A204.1 (cell line): ENCODE measurements around the gene OCRL.

ENCODE experiments used
- FAIRE-seq: peaks from 2 replicates; lab custom pipeline; 2012; peaks lifted over from hg19 to GRCh38; lab: Jason Lieb, UNC

The OCRL gene

DNA sequence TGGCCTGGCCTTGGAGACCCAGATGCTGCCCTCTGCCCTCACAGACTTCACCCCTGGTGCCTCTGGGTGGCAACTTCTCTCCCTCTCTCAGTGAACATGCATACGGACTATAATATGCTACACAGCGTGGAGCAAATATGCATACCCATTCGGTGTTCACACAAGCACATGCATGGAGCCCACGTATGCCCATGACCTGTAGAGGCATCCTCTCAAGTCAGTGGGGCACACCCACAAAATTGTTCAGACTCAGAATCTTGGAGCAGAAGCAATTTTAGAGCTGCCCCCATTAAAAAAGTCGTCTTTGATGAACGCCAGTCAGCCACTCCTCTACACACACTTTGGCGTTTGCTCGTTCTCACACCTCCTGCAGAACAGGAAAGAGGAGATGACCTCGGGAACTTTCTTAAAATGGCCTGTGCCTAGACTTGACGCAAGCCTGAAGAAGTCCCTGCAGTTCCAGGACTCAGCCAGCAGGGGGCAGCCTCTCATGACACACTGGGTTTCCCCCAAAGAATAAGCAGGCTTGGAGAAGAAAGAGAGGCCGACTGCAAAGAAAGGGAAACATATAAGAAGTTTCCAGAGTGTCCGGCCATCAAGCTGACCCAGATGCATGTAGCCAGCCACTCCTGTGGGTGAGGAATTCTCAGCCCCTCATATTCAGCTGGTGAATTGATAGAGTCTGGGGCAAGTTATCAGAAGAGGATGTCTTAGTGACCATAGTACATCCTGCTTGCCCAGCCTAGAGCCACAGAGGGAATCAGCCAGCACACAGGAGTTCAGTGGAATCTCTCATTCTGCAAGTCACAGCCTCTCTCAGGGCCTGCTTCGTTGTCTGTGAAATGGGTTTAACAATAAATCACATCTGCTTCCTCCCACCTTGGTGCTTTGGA lies 97.4 kb downstream of the OCRL start:
- no peak for FAIRE-seq

DNA sequence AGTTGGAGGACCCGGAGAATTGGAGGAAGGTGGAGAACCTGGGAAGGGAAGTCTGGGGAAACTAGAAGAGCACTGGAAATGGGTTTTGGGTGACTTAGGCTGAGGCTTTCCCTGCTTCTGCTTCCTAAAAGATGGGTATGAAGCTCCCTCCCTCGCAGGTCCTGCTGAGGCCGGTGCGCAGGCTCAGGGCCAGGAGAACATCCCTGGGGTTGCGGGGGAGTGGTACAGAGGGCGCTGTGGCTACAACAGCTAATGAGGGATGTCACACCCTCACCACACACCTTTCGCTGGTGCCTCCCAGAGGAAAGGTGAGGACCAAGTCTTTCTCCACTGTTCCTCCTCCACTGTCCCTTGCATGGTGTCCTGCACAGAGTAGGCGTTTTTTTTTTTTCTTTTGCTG lies 98.9 kb downstream of the OCRL start:
- FAIRE-seq: no peak

DNA sequence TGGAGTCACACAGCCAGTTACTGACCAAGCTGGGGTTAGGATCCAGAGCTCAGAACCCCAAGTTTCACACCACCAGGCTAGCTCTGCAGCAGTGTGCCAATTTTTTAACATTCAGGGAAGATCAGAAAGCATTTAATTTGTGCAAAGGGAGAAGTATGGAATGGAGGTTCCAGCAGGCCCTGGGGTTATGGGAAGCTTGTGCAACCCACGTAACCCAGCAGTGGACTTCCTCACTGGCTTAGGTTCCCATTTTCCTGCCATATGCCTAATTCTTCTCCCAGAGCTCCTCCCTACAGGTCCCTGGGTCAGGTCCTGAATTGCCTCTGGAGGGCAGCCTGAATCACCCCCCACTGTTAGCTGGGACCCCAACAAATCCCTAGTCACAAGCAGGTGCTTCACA lies 100.7 kb downstream of the OCRL start:
- no peak for FAIRE-seq

DNA sequence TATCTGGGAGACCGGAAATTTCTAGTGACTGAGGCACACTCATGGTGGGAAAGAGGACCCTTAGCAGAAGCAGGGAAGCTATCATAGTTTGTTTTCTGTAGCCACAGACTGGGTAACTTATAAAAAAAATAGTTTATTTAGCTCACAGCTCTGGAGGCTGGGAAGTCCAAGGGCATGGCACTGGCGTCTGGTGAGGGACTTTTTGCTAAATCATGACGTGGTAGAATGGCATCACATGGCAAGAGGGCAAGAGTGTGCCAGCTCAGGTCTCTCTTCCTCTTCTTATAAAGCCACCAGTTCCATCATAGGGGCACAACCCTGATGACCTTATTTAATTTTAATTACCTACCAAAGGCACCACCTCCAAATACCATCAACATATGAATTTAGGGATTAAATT lies 101.4 kb downstream of the OCRL start:
- FAIRE-seq: no peak

DNA sequence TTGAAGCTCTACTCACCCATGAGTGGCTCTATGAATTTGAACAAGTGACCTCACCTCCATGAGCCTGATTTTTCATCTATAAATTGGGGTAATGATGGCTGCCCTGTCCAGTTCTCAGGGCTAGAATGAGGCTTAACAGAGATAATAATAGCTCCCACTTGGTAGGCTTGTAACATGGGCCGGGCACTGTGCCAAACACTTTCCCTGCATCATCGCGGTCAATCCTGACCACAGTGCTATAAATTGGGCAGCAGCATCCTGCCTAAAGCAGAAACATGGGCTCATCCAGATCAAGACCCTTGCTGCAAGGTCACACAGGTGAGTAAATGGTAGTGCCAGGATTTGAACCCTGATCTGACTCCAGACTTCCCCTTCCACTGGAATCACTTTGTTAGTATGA lies 101.9 kb downstream of the OCRL start:
- no peak for FAIRE-seq
